IPS DF 4.7 (cell line): ENCODE measurements around the gene ONECUT2.

Source experiments
- DNase-seq: peaks from one replicate; pipeline ENCODE4 v3.0.0-alpha.2; 2013; ENCODE audit warnings: low spot score; ENCODE audit errors: extremely low read depth

The ONECUT2 gene

DNA sequence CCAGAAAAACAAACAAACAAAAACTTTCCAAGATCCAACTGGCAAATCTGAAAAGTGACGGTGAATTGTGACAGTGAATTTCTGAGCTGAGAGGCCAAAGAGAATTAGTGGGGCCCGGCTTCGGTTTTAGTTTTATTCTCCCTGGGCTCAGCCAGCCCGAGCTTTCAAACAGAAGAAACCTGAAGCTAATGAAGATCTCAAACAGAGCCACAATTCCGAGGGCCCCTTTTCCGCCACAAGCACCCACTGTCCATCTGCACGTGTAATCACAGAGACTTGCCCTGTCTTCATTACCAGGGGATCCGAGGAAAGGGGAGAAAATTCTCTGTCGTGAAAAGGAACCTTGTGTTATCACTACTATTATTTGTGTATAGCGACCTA is 4.2 kb upstream of the ONECUT2 start:
- DNase-seq = no peak

DNA sequence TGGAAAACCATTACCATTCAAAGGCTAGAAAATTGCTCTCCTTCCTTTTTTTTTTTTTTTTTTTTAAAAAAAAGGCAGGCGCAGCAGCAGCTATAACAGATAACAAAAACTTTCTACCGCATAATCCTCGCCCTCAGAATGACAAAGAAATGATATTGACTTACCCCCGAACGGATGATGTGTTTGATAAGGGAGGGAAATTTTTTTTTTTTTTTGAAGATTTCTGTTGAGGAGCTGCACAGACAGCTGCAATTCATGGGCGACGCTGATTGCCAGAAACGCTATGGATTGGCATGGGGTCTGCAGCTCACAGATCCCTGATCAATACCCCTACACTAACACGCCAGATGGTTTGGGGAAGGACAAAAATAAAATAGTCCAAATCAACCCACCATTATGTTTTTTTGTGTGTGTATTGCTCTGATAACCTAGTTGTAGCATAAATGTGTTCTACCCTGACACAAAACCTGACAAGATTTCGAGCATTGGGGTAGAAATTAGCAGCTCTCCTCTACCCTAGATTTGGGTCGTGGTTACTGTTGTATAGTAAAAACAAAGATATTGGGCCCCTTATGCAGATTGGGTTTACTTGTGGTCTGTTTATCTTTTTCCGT is 3.6 kb upstream of the ONECUT2 start:
- no peak for DNase-seq

GRCh38 chr18:57432140-57432539 is 3.0 kb upstream of the ONECUT2 start:
- no peak for DNase-seq

DNA sequence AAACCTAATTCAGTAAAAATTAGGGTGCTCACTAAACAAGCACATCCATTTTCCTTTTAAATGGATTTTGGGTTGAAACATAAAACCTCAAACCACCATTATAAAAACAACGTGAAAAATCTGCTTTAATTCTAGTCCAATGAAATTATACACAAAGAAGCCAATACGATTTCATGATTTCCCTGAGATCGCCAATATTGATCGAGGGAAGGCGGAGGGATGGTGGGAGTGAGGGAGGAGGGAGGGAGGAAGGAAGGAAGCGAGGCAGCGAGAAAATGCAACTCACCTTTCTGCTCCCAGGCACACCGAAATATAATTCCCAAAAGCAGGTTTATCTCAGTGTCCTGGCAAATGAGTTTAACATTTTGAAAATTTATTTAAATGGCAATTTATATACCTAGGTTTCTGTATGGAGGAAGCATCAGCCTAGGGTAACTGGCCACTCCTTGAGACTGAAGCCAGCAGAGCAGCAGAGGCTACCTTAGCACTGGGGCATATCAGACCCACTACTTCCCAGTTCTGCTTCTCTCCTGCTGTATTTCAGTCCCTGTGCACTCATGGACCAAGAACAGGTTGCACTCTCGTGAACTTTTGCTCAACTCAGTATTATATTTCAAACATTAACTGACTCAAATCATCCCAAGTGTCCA is 2.3 kb upstream of the ONECUT2 start:
- DNase-seq = no peak

- DNase-seq = no peak
Measured at GRCh38 chr18:57433482-57433881, 1.7 kb upstream of the ONECUT2 start.

- no peak for DNase-seq
Measured at GRCh38 chr18:57433934-57434535, 1.1 kb upstream of the ONECUT2 start.

- no peak for DNase-seq
Measured at GRCh38 chr18:57435846-57436190, 644 bp downstream of the ONECUT2 start.

GRCh38 chr18:57436191-57436964 is 1.2 kb downstream of the ONECUT2 start:
- no peak for DNase-seq

GRCh38 chr18:57436965-57437333 is 1.8 kb downstream of the ONECUT2 start:
- no peak for DNase-seq

DNA sequence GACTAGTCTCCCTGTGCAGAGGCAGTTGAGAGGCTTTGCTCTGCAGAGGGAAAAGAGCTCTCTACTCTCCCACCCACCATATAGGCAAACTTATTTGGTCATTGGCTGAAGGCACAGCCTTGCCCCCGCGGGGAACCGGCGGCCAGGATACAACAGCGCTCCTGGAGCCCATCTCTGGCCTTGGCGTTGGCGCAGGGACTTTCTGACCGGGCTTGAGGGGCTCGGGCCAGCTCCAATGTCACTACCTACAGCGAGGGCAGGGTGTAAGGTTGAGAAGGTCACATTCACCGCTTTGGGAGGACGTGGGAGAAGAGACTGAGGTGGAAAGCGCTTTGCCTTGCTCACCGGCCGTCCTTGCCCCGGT is 2.2 kb downstream of the ONECUT2 start:
- no peak for DNase-seq

- no peak for DNase-seq
Measured at GRCh38 chr18:57437766-57438671, 2.8 kb downstream of the ONECUT2 start.

DNA sequence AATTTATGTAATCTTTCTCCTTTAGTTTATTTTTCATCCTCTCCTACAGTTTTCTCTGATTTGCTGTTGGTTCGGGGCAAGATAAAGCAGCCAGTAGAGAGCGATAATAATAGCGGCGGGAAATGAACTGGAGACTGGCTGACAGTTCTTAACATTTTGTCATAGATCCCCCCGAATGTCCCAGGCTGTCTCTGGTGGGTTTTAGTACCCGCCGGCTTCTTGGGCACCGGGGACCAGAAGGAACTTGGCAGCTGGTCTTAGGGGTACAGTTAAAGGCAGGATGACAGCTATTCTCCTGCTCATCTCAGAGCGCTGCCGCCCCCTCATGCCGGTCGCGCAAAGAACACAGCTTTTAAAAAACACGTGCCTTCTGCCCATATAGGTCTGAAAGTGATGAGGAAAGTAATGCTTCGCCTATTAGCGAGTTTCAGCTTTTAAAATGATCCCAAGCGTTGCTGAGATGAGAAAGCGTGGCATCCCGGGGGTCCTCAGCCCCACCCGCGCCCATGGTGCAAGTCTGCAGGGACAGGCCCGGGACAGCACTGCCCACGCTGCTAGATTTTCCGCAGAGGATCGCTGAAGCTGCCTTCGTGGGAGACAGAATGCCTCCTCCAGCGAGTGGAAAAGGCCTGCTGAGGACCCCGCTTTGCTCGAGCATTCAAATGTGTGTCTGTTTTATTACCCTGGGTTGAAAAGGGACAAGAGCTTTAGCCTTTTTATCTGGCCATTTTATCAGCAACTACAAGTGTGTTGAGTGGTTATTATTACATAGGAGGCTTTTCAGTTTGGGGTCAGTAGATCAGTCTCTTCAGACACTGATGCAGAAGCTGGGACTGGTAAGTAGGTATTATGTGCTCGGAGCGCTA is 3.8 kb downstream of the ONECUT2 start:
- DNase-seq = no peak

DNA sequence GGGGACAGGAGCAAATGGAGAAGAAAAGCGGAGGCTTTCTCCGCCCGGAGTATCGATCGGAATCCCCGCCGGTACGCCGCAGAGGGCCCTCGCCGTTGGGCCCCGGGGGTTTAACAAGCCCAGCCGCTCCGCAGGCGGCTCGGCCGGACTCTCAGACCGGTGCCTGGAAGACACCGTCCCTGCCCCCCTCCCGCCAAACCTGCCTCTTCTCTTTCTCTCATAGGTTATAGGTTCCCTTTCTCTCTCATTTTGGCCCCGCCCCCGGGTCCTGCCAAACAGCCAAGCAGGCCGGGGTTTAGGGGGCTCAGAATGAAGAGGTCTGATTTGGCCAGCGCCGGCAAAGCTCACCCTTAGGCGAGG is 4.4 kb downstream of the ONECUT2 start:
- DNase-seq = no peak

GRCh38 chr18:57439985-57440330 is 4.8 kb downstream of the ONECUT2 start:
- DNase-seq = no peak

DNA sequence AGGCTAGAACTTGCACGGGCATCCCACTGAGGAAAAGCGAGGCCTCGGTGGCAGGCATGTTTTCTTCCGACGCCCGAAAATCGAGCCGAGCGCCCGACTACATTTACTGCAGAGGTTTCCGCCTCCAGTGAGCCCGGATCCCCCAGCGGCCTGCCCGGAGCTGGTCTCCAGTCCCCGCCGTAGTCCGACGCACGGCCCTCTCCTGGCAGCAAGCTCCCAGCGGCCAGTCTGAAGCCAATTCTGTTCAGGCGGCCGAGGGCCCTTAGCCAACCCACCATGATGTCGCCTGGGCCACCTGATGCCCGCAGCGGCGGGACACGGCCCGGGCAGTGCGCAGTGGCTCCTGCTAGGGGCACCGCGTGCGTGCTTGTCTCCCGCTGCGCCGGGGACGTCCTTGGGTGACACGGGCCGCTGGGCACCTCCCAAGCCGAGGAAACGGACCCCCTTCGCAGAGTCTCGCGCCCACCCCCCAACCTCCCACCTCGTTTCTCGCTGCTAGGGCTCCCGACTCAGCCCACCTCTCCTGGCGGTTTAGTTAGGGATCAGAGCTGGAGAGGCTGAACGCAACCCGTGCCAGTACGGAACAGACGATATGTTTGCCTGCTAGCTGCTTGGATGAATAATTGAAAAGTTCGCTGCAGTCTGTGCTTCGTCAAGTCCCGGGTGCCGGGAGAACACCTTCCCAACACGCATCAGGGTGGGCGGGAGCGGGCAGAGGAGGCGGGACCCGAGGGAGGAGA is 5.3 kb downstream of the ONECUT2 start:
- no peak for DNase-seq

DNA sequence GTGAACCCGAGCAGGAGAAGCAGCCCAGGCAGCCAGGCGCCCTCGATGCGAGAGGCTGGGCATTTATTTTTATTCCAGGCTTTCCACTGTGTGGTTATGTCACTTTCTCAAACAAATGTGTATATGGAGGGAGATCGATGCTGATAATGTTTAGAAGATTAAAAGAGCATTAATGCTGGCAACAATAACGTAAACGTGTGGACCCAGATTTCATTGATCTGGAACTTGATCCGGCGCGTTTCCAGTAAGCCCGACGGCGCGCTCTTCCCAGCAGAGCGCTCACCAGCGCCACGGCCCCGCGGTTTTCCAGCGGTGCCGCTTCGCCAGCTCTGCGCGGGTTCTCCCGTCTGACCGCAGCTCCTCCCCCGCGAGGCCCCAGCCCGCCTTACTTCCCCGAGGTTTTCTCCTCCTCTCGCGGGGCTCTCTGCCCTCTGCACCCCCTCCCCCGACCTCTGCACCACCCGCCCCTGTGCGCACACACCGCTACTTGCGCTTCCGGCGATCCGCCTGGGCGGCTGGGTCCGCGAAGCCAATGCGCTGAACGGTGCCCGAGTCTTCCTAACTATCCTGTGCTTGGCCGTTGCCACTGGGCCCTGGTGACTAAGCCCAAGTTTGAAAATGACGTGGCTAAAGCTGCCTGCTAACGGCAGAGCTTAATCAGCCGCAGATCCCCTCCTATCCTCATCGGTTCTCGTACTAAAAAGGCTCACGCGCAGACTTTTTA is 6.1 kb downstream of the ONECUT2 start:
- DNase-seq = no peak

DNA sequence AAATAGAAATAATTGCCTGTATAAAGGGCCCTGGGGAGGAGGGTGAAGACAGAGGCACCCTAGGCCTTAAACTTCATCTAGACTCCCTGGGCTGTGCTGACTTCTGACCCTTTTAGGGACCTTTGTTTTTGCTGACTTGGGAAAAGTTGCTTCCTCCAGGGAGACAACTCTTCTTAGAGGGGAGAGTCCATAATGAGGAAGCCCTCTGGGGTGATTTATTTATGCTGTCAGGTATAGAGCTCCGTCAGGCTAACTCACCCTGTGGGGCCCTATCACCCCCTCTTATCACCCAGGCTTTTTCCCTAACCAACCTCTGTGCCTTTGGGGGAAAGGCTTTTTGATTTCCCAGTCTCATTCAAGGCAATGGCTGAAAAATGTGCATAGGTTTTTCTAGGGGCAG is 8.1 kb downstream of the ONECUT2 start:
- no peak for DNase-seq

DNA sequence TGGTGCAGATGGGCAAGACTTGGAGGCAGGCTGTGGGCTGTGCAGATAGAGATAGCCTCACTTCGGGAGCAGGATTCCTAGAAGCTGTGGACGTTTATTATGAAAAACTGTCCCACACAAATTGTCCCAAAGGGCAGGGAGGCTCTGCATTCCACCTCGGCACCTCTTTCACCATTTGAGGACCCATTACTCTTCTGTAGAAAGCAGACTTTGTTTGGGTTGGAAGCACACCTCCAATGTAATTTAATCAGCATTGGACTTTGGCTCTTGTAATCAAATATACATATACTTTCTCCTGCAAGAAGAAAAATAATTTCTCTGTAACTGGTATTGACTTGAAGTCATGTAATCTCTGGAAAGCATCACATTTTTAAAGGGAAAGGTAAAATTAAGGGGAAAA is 8.5 kb downstream of the ONECUT2 start:
- no peak for DNase-seq

DNA sequence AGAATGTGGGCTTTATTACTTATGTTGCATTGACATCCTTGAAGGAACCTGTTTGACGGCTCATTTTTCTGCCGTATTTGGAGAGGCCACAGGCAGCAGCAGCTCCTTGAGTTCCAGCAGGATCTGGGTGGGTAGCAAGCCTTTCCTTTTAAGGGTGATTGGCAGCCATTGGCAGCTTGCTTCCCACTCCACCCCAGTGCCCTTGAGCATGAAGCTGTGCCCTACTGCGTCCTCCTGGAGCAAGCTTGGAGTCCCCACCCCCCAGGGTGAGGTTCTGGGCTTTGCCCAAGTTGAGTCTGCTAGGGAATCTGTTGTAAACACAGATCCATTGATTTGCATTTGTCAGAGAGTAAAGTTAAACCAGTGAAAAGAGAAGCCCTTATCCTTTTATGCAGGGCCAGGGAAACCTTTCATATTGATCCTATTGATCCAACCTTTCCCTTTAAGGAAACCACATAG is 9.2 kb downstream of the ONECUT2 start:
- no peak for DNase-seq
